GM12872 (cell line): ENCODE results near the gene VSTM5.

Source experiments
- CTCF ChIP-seq: IDR thresholded peaks from 3 replicates; pipeline ENCODE4 v1.5.1; 2011; ENCODE audit warnings: low read depth, mild to moderate bottlenecking, low read length, moderate library complexity; ENCODE audit not compliant: insufficient read depth

VSTM5 gene

GRCh38 chr11:93814966-93815633, 35.3 kb downstream of the VSTM5 start:
- no peak for TF ChIP-seq CTCF

GRCh38 chr11:93813974-93814373, 36.4 kb downstream of the VSTM5 start:
- no peak for TF ChIP-seq CTCF

- TF ChIP-seq CTCF = no peak
Measured at GRCh38 chr11:93807980-93808379, 42.4 kb downstream of the VSTM5 start.

- no peak for TF ChIP-seq CTCF
Measured at GRCh38 chr11:93804879-93805278, 45.5 kb downstream of the VSTM5 start.

GRCh38 chr11:93801366-93801765, 49.1 kb downstream of the VSTM5 start:
- TF ChIP-seq CTCF = no peak

- no peak for TF ChIP-seq CTCF
Measured at GRCh38 chr11:93796441-93797231, 53.8 kb downstream of the VSTM5 start.

GRCh38 chr11:93791493-93791892, 58.9 kb downstream of the VSTM5 start:
- TF ChIP-seq CTCF = no peak
